ENCODE results near the gene SP3.

Gene SP3

GRCh38 chr2:173969886-173970285 lies 4.7 kb upstream of the SP3 start:
- Histone ChIP-seq H3K4me3 (no peak overlapping the region), H3K27ac (no peak overlapping the region)
- no peak for TF ChIP-seq CTCF (IDR thresholded peaks at IDR 0.05)
- no peak for DNase-seq (ENCODE audit: low spot score)

GRCh38 chr2:173968551-173968950 lies 3.4 kb upstream of the SP3 start:
- DNase-seq (ENCODE audit: low spot score): no peak
- TF ChIP-seq CTCF (IDR thresholded peaks at IDR 0.05): no peak
- Histone ChIP-seq H3K4me3 (no peak overlapping the region), H3K27ac (no peak overlapping the region)

GRCh38 chr2:173966274-173967098 lies 1.3 kb upstream of the SP3 start:
- Histone ChIP-seq H3K27ac (peak overlapping the region; percentile 94 to 100), H3K4me3 (peak overlapping the region; percentile 99)
- TF ChIP-seq CTCF (IDR thresholded peaks at IDR 0.05): no peak
- DNase-seq (ENCODE audit: low spot score): no peak

GRCh38 chr2:173964565-173965371 lies 405 bp downstream of the SP3 start:
- no peak for TF ChIP-seq CTCF (IDR thresholded peaks at IDR 0.05)
- Histone ChIP-seq H3K4me3 (peak overlapping the region; percentile 99), H3K27ac (peak overlapping the region; percentile 94 to 100)
- DNase-seq (ENCODE audit: low spot score): peak; percentile 90

GRCh38 chr2:173963817-173964564 lies 1.2 kb downstream of the SP3 start:
- no peak for TF ChIP-seq CTCF (IDR thresholded peaks at IDR 0.05)
- peak overlapping the region; percentile 99 for H3K4me3 ChIP-seq
- peak; percentile 92 for DNase-seq (ENCODE audit: low spot score)
- H3K27ac ChIP-seq: peak overlapping the region; percentile 94 to 100

- DNase-seq (ENCODE audit: low spot score): peak; percentile 81
- peak overlapping the region; percentile 94 to 100 for H3K27ac ChIP-seq
- H3K4me3 ChIP-seq: peak overlapping the region; percentile 99
- TF ChIP-seq CTCF (IDR thresholded peaks at IDR 0.05): no peak
Measured at GRCh38 chr2:173963323-173963816, 1.8 kb downstream of the SP3 start.

Data from coronary artery (tissue), 2 donors.